Kasumi-1 (cell line): ENCODE measurements around the gene UTS2R.
A peak's percentile ranks its signal among the peaks of the same experiment; 100 is the strongest.
"Not testable (repeated sequence)": the region's sequence is repeated elsewhere in the genome, so short reads cannot be mapped to it uniquely, and the experiment has no call there.

Experiments used
- DNase-seq, 2 experiments: peaks; one replicate each; lab custom pipeline; 2025; lab: John Stamatoyannopoulos, UW

UTS2R gene

DNA sequence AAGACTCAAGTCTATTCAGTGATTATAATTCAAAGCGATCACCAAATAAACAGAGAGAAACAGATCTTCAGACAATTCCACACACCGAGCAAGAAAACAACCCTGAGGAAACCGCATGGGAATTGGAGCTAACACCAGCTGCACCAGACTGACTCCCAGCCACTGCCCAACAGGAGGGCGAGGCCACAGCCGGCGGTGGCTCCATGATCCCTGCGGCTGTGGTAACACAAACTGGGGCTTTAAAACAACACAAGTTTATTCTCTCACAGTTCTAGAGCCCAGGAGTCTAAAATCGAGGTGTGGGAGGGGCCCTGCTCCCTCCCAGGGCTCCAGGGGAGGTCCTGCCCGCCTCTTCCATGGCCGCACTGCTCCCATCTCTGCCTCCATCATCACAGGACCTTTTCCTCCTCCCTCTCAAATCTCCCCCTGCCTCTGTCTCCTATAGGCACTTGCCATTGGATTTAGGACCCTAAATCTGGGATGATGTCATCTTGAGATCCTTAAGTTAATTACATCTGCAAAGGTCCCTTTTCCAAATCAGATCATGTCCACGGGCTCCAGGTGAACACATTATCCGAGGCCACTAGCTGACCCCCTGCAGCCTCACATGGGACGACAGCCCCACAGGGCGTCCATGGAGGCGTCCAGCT lies 36.8 kb downstream of the UTS2R start:
- no peak for DNase-seq

DNA sequence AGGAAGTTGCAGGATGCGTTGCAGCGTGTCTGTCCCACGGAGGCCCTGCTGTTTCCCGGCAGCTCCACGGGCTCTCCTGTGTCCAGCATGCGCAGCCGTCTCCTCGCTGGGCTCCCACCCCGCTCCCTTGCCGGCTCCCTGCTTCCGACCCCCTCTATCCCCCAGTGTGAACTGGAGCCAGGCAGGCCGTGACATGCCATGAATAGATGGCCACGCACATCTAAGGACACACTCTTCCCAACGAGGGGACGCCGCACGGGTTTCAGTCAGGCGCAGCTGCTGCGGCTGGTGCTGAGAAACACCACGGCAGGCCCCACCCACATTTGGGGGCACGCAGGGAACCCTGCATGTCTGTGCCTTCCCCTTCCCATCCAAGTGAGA lies 37.4 kb downstream of the UTS2R start:
- DNase-seq: no peak

DNA sequence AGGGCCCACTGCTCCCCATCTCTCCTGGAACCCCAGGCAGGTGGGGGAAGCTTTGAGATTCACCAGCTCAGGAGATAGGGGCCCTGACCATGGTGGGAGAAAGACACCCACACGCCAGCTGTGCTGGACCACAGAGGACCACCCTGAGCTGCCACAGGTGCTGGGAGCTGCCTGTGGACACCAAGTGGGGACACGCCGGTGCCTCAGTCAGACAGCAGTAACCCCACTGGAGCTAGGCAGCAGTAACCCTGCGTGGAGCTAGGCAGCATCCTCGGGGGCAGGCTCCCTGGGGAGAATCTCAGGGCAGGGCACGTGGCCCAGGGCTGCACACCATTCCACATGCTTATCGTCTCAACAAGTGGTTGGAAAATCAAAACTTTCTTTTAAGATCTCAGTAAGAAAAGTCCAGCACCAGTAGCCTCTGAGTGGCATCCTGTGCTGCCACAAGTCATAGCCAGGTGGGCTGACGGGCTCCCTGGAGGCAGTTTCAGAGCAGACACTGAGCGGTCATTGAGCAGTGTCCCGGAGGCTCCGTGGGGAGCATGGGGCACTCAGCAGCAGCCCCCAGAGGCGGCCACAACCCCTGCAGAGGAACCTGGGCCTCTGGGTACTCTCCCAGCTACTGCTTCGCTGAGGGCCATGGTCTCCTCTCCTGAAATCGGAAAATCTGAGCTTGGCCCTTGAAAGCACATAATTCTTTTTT lies 38.6 kb downstream of the UTS2R start:
- DNase-seq: no peak

DNA sequence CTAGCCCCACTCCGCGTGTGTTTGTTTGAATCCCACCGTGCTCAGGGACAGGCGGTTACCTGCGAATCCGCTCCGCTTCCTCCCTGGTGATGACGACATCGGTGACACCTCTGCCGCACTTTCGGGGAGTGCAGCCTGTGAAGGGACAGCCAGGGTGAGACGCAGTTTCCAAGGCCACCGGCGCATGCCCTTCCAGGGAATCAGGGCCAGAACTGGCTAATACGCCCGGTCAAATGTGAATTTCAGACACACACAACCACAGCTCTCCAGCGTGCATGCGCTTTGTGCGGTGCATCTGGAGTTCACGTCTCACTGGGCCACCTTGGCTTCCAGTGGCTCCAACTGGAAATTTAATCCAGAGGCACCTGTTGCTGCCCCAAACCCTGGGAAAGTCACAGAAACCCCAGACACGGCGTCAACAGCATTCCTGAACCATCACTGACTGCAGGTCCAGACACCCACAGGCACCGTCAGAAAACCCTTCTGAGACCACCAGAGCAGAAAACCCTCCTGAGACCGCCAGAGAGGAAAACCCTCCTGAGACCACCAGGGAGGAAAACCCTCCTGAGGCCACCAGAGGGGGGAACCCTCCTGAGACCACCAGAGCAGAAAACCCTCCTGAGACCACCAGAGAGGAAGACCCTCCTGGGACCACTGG lies 40.0 kb downstream of the UTS2R start:
- no peak for DNase-seq

DNA sequence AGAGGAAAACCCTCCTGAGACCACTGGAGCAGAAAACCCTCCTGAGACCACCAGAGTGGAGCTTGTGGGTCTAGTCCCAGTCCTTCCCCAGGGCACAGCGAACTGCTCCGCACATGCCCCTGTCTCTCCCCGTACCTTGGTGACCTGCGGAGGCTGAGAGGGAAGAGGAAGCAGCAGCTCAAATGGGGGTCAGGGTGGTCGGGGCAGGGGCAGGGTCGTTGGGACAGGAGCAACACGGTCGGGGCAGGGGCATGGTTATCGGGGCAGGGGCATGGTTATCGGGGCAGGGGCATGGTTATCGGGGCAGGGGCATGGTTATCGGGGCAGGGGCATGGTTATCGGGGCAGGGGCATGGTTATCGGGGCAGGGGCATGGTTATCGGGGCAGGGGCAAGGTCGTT lies 40.5 kb downstream of the UTS2R start:
- not testable (repeated sequence) for DNase-seq

DNA sequence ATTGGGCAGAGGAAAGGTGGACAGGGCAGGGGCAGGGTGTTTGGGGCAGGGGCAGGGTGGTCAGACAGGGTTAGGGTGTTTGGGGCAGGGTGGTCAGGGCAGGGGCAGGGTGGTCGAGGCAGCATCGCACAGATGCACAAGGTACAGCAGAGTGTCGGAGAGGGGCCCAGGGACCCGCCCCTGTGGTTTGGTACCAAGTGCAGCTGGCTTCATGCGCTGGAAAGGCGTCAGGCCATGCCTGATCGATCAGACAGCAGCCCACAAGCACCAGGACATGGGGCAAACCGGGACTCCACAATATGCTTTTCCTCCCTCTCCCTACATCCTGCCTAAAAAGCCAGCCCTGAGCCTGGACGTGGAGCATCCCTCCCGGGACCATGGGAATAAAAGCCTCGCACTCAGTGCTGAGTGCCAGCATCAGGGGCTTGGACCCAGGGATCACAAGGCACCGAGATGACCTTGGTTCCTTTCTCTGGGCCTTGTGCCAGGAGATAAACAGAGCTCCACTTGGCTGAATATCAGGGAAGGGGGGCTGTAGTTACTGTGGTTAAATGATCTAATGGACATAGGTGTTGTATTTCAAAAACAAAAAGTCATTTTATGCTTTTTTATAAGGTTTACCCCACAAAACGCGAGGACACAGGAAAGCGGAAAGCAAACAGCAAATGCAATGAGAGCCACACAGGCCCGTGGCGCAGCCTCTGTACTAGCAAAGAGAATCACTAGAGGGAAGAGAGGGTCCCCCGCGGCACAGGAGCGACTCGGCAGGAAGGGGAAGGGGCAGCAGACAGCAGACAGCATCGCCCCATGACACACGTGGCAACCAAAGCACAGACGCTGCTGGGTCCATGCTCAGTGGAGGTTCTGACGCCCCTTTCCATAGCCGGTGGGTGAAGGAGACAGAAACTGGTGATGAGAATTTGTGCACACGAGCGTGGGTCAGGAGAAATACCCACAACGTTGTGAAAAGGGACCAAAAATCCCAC lies 41.3 kb downstream of the UTS2R start:
- DNase-seq: no peak

DNA sequence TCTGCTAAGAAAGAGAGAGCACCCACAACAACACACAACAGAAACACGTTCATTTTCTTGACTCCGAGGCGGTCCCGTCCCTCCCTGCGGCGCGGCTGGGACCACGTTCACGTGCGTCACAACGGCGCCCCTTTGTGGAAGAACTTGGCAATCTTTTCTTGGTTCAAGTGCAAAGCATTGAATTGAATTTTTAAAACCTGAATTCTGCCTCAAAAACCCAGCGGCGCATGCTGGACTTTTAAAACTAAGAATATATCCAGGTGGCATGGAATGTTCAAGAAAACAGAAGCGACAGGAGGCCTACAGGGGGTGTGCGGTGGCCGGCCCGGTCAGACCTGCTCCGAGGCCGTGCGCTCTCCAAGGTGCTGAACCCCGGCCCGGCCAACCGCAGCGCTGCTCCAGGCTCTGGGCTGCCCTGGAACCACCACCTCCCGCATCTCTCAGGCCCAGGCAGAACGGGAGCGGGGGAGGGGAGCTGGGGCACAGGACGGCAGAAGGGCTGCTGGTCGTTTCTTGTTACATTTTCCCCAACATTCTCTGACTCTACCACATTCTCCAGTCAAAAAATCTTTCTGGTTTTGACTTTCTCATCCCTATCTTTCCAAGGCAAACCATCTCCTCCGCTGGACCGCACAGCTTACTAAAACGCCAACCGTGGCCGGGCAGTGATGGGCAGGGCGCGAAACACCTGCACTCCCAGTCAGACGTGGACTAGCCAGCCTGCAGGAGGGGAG lies 43.1 kb downstream of the UTS2R start:
- DNase-seq: peak; percentile 81 to 87

DNA sequence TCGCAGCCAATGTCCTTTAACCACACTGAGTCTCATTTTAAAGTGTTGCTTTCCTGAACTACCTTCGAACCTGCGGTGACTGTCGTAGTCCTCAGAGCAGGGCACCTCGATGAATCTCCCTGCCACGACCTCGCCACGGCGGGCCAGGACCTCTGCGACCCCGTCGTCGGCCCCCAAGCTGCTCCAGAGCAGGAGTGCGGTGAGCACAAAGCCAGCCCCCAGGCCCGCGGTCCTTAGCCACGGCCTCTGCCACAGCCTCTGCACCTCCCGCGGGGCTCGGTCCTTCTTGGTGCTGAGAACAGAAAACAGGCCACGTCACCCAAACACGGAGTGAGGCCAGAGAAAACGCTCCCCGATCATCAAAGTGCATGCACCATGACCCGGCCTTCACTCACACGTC lies 43.8 kb downstream of the UTS2R start:
- DNase-seq: no peak

DNA sequence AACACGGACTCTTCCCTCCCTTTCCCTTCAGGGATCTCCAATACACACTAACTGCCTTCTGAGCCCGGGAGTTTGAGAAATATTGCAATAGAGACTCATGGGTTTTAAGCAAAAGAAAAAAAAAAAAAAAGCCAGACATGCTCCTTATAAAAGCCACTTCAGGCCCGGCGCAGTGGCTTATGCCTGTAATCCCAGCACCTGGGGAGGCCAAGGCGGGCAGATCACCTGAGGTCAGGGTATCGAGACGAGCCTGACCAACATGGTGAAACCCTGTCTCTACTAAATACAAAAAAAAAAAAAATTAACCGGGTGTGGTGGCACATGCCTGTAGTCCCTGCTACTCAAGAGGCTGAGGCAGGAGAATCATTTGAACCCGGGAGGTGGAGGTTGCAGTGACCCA lies 44.2 kb downstream of the UTS2R start:
- DNase-seq: no peak

DNA sequence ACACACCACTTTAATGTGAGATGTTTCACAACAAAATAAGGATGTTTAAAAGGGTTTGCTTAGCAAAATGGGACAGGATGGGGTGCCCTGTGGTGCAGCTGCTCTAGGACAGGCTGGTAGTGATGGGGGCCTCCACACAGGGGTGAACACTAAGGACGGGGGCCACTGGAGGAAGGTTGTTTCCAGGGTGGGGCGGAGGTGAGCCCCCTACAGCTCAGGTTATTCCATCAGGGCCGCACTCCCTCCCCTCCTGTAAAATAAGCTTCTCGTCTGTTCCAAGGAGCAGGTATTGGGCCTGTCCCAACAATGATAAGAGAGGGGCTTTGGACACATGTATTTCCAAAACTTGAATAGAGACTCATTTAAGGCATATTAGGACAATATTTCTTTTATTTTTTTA lies 44.7 kb downstream of the UTS2R start:
- DNase-seq: no peak

DNA sequence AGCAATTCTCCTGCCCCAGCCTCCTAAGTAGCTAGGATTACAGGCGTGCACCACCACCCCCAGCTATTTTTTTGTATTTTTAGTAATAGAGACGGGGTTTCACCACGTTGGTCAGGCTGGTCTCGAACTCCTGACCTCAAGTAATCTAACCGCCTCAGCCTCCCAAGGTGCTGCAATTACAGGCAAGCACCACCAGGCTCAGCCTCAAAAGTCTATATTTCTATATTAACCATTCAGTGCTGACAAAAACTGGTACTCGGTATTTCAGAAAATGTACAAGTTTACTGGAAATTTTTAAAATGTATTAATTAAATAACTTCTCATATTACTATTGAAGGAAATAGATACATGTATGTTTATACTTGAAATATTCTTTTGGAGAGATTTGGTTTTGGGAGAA lies 45.2 kb downstream of the UTS2R start:
- peak; percentile 32 to 34 for DNase-seq

DNA sequence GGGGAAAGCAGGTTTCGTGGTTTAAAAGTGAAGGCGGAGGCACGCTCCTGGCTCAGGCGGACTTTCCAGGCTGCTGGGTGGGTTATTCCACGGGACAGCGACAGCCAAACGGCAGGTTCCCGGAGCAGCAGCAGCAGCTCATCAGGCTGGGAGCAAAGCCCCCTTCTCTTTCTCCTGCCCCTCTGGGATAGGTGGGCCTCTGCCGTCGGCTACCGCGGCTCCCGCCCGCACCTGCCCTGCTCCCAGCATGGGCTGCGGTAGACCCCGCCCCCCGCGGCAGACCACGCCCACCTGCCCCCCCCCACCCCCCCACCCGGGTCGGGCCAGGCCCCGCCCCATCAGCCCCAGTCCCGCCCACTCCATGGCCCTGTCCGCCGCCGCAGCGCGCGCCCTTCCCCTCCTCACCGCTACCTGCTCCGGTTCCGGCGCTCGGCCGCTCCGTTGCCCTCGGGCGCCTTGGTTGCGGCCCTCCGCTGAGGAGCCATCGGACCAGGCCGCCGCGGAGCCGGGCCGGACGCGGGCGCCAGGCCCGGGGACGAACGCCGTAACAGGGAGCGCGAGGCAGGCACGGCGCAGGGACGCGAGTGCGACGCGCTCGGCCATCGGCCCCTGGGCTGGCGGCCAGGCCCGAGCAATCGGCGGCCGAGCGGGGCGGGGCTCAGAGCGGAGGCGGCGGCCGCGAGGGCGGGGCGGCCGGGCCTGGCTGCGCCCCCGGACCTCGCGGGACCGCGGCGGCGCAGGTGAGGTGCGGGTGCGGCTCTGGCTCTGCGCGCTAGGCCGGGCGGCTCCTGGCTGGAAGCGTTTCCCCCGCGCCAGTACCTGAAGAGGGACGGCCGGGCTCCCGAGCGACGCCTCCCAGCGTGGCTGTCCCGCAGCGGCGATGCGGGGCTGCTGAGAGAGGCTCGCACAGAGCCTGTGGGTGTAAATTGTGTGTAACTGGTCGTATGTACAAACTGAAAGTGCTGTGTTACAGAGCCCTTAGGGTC lies 46.7 kb downstream of the UTS2R start, which contains the start of the genes HEXD and OGFOD3:
TSS of gene HEXD (plus strand) at position 347 of the 986 bp plus-strand sequence. CDS start 1,453 bp downstream, outside the sequence.
TSS of gene OGFOD3 (minus strand) at position 586 of the 986 bp plus-strand sequence. CDS start at position 485, 101 bp downstream.
- peak; percentile 76 to 82 for DNase-seq

DNA sequence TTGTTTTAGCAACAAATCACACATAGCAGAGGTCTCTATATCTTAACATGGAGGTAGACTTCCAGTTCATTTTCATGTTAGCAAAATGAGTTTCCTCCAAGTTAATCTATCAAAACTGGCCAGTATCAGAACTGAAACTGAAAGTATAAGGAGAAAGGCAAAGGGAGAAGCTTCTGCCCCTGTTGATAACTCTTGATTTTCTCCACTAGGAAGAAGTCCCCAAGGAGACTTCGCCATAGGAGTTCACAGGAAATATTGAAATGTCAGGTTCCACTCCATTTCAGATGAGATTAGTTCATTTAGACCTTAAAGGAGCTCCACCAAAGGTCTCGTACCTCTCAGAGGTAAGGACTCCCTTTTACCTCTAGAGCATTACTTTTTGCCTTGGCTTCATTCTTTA lies 48.0 kb downstream of the UTS2R start:
- peak; percentile 17 to 22 for DNase-seq

DNA sequence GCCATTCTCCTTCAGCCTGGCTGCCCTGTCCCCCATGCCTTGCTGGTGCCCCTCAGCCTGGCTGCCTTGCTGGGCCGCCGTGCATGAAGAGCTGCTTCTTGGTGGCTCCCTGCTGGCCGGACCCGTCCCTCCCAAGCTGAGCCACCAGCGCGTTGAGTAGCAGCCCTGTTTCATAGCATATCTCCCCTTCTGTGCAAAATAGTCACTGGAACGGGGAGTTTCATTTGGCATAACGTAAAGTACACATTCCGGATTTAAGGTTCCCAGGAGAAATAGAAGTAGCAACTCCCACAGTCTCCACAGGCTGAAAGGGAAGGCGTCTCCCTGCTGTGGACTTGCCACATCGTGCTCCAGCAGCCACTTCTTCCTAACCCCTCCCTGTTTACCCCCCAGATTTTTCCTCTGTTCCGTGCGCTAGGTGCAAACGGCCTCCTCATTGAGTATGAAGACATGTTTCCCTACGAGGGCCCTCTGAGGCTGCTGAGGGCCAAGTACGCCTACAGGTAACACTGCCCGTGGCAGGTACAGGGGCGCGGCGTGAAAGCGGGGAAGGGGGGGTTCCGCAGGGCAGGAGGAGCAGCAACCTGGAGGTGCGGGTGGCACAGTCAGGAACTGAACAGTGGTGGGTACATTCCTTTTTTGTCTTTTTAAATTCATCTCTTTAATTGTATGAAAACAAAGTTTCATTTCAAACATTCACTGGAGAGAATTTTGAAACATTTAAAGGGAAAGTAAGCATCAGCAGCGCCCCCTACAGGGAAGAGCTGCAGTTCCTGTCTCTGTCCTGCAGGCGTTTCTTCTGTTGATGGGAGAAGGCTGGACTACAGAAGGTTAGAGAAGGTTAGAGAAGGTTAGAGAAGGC lies 52.7 kb downstream of the UTS2R start:
- DNase-seq: peak; percentile 83 to 84

DNA sequence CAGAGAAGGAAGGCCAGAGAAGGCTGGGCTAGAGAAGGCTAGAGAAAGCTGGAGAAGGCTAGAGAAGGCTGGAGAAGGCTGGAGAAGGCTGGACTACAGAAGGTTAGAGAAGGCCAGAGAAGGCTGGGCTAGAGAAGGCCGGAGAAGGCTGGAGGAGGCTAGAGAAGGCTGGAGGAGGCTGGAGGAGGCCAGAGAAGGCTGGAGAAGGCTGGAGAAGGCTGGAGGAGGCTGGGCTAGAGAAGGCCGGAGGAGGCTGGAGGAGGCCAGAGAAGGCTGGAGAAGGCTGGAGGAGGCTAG lies 53.2 kb downstream of the UTS2R start:
- no peak for DNase-seq
